NT2/D1 (cell line): Measurements from ENCODE around the gene LTN1.

Source experiments
- SUZ12 ChIP-seq: IDR thresholded peaks from 2 replicates; pipeline ENCODE4 v1.6.1; 2011; ENCODE audit not compliant: insufficient read length, insufficient read depth; ENCODE audit errors: extremely low read depth
- YY1 ChIP-seq: IDR thresholded peaks from 2 replicates; pipeline ENCODE4 v1.6.1; 2011; ENCODE audit not compliant: insufficient read length, insufficient read depth
- ZNF274 ChIP-seq: IDR thresholded peaks from 2 replicates; pipeline ENCODE4 v1.6.1; 2011; ENCODE audit warnings: mild to moderate bottlenecking, low read depth, low read length

- TF ChIP-seq ZNF274 (no peak), YY1 (no peak), SUZ12 (no peak)
Observed at GRCh38 chr21:28908351-28908750, 84.3 kb downstream of the LTN1 start.
